OCI-LY7 (cell line): ENCODE measurements around the gene P3R3URF. TPM values are rescaled to one million over a fixed set of nuclear protein-coding genes. Genes with fewer than 3 reads are reported as not detected.

ENCODE experiments used
- BruUV-seq: library from RNA; stranded (reverse); fragments of 400-500 nt; replicated peaks from 2 replicates; lab custom pipeline; 2021; lab: Mats Ljungman, UMichigan
- CTCF ChIA-PET: fragments of 300-600 bp; sonication (Branson Sonifier 250); formaldehyde crosslinking; loops from one replicate; lab custom pipeline; 2022; ENCODE audit warnings: antibody characterized with exemption; ENCODE audit not compliant: unreplicated experiment; lab: Charles Lee
- POLR2A ChIA-PET: fragments of 300-600 bp; sonication (Branson Sonifier 250); formaldehyde crosslinking; loops from one replicate; lab custom pipeline; 2022; ENCODE audit warnings: antibody characterized with exemption; lab: Charles Lee
- DNase-seq: peaks from one replicate; pipeline ENCODE4 v3.0.0-alpha.2; 2015; ENCODE audit warnings: low spot score
- H2AFZ ChIP-seq: fragments of 200-600 bp; sonication (generic), shearing (Covaris generic); 2 replicates; pipeline ENCODE4 v1.6.1; 2014; ENCODE audit warnings: mild to moderate bottlenecking, antibody characterized with exemption, low read length, moderate library complexity
- H3K27ac ChIP-seq: fragments of 200-600 bp; sonication (generic); 2 replicates; pipeline ENCODE4 v1.5.1; 2014; ENCODE audit warnings: mixed run types, low read depth, mild to moderate bottlenecking, moderate library complexity, low read length, inconsistent platforms; ENCODE audit not compliant: poor library complexity, severe bottlenecking
- H3K36me3 ChIP-seq: fragments of 200-600 bp; sonication (generic); 2 replicates; pipeline ENCODE4 v1.6.1; 2014; ENCODE audit warnings: mild to moderate bottlenecking, antibody characterized with exemption, low read length, moderate library complexity, mixed read lengths; ENCODE audit not compliant: insufficient read depth
- H3K4me1 ChIP-seq: fragments of 200-600 bp; sonication (generic); 2 replicates; pipeline ENCODE4 v1.5.1; 2014; ENCODE audit warnings: mild to moderate bottlenecking, low read length; ENCODE audit not compliant: insufficient read depth, poor library complexity, severe bottlenecking
- H3K4me2 ChIP-seq: fragments of 200-600 bp; sonication (generic); 2 replicates; pipeline ENCODE4 v1.6.1; 2014; ENCODE audit warnings: mild to moderate bottlenecking, low read length
- H3K4me3 ChIP-seq: fragments of 200-600 bp; sonication (generic); 2 replicates; pipeline ENCODE4 v1.5.1; 2014; ENCODE audit warnings: mild to moderate bottlenecking, low read depth, low read length; ENCODE audit not compliant: poor library complexity, severe bottlenecking
- H3K79me2 ChIP-seq: fragments of 200-600 bp; sonication (generic); 2 replicates; pipeline ENCODE4 v1.6.1; 2016; ENCODE audit warnings: low read depth, mild to moderate bottlenecking, low read length, moderate library complexity, mixed read lengths; ENCODE audit not compliant: insufficient read depth
- H3K9me2 ChIP-seq: fragments of 200-600 bp; sonication (generic); 2 replicates; pipeline ENCODE4 v1.6.1; 2016; ENCODE audit warnings: mild to moderate bottlenecking, low read length, mixed read lengths; ENCODE audit not compliant: insufficient read depth
- H3K9me3 ChIP-seq: fragments of 200-600 bp; sonication (generic); 2 replicates; pipeline ENCODE4 v1.6.1; 2014; ENCODE audit warnings: mild to moderate bottlenecking, mixed run types, low read length, mixed read lengths
- H4K20me1 ChIP-seq: fragments of 200-600 bp; sonication (generic); 2 replicates; pipeline ENCODE4 v1.6.1; 2014; ENCODE audit warnings: mild to moderate bottlenecking, antibody characterized with exemption, low read length, moderate library complexity, mixed read lengths; ENCODE audit not compliant: insufficient read depth
- EZH2phosphoT487 ChIP-seq: fragments of 200-600 bp; sonication (generic); IDR thresholded peaks from 2 replicates; pipeline ENCODE4 v1.6.1; 2018; ENCODE audit warnings: low read depth, borderline replicate concordance, mild to moderate bottlenecking, mixed run types, antibody characterized with exemption, low read length, moderate library complexity, mixed read lengths
- intact Hi-C: fragments of 100-400 bp; cut with micrococcal nuclease; formaldehyde crosslinking; loops from one replicate; pipeline ENCODE4 v1.10.0; 2022; ENCODE audit not compliant: unreplicated experiment
- total RNA-seq, 2 experiments: library from RNA; depleted of rRNA in 1 of 2; stranded (reverse); fragments of >200 nt in 1 of 2; shearing (Covaris generic) in 1 of 2; gene quantifications; 2 replicates each; pipeline ENCODE4 v1.2.3, GENCODE V29; 2014 to 2022
- TF ChIP-seq, protein P1 (sequence below): fragments of 200-600 bp; sonication (generic); conservative IDR thresholded peaks from 2 replicates; pipeline ENCODE4 v1.5.1; 2014; ENCODE audit warnings: mild to moderate bottlenecking, antibody characterized with exemption, low read length, moderate library complexity, mixed read lengths

P3R3URF gene
- total RNA-seq, 2 experiments from 2014 or later = not detected

DNA sequence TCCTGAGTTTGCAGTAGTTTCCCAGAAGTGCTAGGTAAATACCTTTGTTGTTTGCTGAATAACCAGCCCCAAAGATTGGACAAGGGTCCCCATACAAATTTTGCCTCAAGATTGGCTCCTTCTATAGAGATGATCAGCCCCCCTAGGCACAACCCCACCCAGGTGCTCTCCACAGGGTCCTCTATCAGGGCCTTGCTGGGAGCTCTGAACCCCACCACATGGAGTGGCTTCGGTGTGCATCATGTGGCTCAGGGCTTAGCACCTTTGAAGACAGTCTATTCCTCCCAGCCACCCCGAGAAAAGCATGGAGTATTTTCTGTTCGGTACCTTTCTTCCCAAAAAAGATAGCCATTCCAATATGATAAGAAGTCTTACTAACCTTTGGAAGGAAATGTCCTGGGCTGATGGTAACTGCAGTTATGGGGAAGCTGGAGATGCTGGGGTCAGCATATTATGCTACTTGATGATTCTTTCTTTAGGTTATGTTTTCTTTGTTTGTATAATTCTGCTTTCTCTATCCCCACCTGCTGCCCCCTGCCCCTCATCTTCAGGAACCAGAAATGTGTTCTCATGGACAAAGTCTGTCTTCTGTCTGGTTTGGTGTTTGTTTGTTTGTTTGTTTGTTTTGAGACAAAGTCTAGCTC is 6.4 kb downstream of the P3R3URF start:
- intact Hi-C loops = no loop called here
- Histone ChIP-seq H3K36me3 (no peaks in the 10 kb centered on the region), H3K9me2 (no peaks in the 10 kb centered on the region), H3K4me1 (peaks cover 59% of the 10 kb centered on the region), H4K20me1 (no peaks in the 10 kb centered on the region), H3K4me2 (no peak overlapping the region), H2AFZ (no peak overlapping the region), H3K9me3 (no peaks in the 10 kb centered on the region), H3K4me3 (no peak overlapping the region), H3K27ac (no peak overlapping the region), H3K79me2 (no peaks in the 10 kb centered on the region)
- DNase-seq = no peak
- ChIA-PET CTCF (no interaction called here), POLR2A (interaction anchor here (1.2 to 2.7 kb wide), 2 partner anchors 36 to 126 kb away, joined by 3 to 7 read pairs; no protein-coding TSS in a partner anchor)
- no TSS peak for BruUV-seq
- TF ChIP-seq EZH2phosphoT487 = no peak
- TF ChIP-seq, protein P1, sequence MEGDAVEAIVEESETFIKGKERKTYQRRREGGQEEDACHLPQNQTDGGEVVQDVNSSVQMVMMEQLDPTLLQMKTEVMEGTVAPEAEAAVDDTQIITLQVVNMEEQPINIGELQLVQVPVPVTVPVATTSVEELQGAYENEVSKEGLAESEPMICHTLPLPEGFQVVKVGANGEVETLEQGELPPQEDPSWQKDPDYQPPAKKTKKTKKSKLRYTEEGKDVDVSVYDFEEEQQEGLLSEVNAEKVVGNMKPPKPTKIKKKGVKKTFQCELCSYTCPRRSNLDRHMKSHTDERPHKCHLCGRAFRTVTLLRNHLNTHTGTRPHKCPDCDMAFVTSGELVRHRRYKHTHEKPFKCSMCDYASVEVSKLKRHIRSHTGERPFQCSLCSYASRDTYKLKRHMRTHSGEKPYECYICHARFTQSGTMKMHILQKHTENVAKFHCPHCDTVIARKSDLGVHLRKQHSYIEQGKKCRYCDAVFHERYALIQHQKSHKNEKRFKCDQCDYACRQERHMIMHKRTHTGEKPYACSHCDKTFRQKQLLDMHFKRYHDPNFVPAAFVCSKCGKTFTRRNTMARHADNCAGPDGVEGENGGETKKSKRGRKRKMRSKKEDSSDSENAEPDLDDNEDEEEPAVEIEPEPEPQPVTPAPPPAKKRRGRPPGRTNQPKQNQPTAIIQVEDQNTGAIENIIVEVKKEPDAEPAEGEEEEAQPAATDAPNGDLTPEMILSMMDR = no peak

GRCh38 chr1:46168477-46168876 is 7.8 kb downstream of the P3R3URF start:
- H3K79me2 ChIP-seq = no peaks in the 10 kb centered on the region
- no peaks in the 10 kb centered on the region for H3K9me2 ChIP-seq
- intact Hi-C loops = no loop called here
- TF ChIP-seq EZH2phosphoT487 = no peak
- TF ChIP-seq, protein P1 = no peak
- H3K27ac ChIP-seq = no peak overlapping the region
- no peak overlapping the region for H2AFZ ChIP-seq
- BruUV-seq = no TSS peak
- H4K20me1 ChIP-seq = no peaks in the 10 kb centered on the region
- no peaks in the 10 kb centered on the region for H3K36me3 ChIP-seq
- H3K4me1 ChIP-seq = peaks cover 48% of the 10 kb centered on the region
- ChIA-PET CTCF (no interaction called here), POLR2A (interaction anchor here (2.7 kb wide), 1 partner anchor 35 kb away, joined by 7 read pairs; no protein-coding TSS in a partner anchor)
- no peak overlapping the region for H3K4me2 ChIP-seq
- no peak for DNase-seq
- no peak overlapping the region for H3K4me3 ChIP-seq
- H3K9me3 ChIP-seq = no peaks in the 10 kb centered on the region
